OCI-LY7 (cell line): ENCODE data around the gene CREB3L1. TPM values are rescaled to one million over a fixed set of nuclear protein-coding genes. Genes with fewer than 3 reads are reported as not detected.

Experiments
- BruUV-seq: library from RNA; stranded (reverse); fragments of 400-500 nt; replicated peaks from 2 replicates; lab custom pipeline; 2021; lab: Mats Ljungman, UMichigan
- CTCF ChIA-PET: fragments of 300-600 bp; sonication (Branson Sonifier 250); formaldehyde crosslinking; loops from one replicate; lab custom pipeline; 2022; ENCODE audit warnings: antibody characterized with exemption; ENCODE audit not compliant: unreplicated experiment; lab: Charles Lee
- POLR2A ChIA-PET: fragments of 300-600 bp; sonication (Branson Sonifier 250); formaldehyde crosslinking; loops from one replicate; lab custom pipeline; 2022; ENCODE audit warnings: antibody characterized with exemption; lab: Charles Lee
- DNase-seq: peaks from one replicate; pipeline ENCODE4 v3.0.0-alpha.2; 2015; ENCODE audit warnings: low spot score
- H2AFZ ChIP-seq: fragments of 200-600 bp; sonication (generic), shearing (Covaris generic); 2 replicates; pipeline ENCODE4 v1.6.1; 2014; ENCODE audit warnings: mild to moderate bottlenecking, antibody characterized with exemption, low read length, moderate library complexity
- H3K27ac ChIP-seq: fragments of 200-600 bp; sonication (generic); 2 replicates; pipeline ENCODE4 v1.5.1; 2014; ENCODE audit warnings: mixed run types, low read depth, mild to moderate bottlenecking, moderate library complexity, low read length, inconsistent platforms; ENCODE audit not compliant: poor library complexity, severe bottlenecking
- H3K36me3 ChIP-seq: fragments of 200-600 bp; sonication (generic); 2 replicates; pipeline ENCODE4 v1.6.1; 2014; ENCODE audit warnings: mild to moderate bottlenecking, antibody characterized with exemption, low read length, moderate library complexity, mixed read lengths; ENCODE audit not compliant: insufficient read depth
- H3K4me1 ChIP-seq: fragments of 200-600 bp; sonication (generic); 2 replicates; pipeline ENCODE4 v1.5.1; 2014; ENCODE audit warnings: mild to moderate bottlenecking, low read length; ENCODE audit not compliant: insufficient read depth, poor library complexity, severe bottlenecking
- H3K4me2 ChIP-seq: fragments of 200-600 bp; sonication (generic); 2 replicates; pipeline ENCODE4 v1.6.1; 2014; ENCODE audit warnings: mild to moderate bottlenecking, low read length
- H3K4me3 ChIP-seq: fragments of 200-600 bp; sonication (generic); 2 replicates; pipeline ENCODE4 v1.5.1; 2014; ENCODE audit warnings: mild to moderate bottlenecking, low read depth, low read length; ENCODE audit not compliant: poor library complexity, severe bottlenecking
- H3K79me2 ChIP-seq: fragments of 200-600 bp; sonication (generic); 2 replicates; pipeline ENCODE4 v1.6.1; 2016; ENCODE audit warnings: low read depth, mild to moderate bottlenecking, low read length, moderate library complexity, mixed read lengths; ENCODE audit not compliant: insufficient read depth
- H3K9me2 ChIP-seq: fragments of 200-600 bp; sonication (generic); 2 replicates; pipeline ENCODE4 v1.6.1; 2016; ENCODE audit warnings: mild to moderate bottlenecking, low read length, mixed read lengths; ENCODE audit not compliant: insufficient read depth
- H3K9me3 ChIP-seq: fragments of 200-600 bp; sonication (generic); 2 replicates; pipeline ENCODE4 v1.6.1; 2014; ENCODE audit warnings: mild to moderate bottlenecking, mixed run types, low read length, mixed read lengths
- H4K20me1 ChIP-seq: fragments of 200-600 bp; sonication (generic); 2 replicates; pipeline ENCODE4 v1.6.1; 2014; ENCODE audit warnings: mild to moderate bottlenecking, antibody characterized with exemption, low read length, moderate library complexity, mixed read lengths; ENCODE audit not compliant: insufficient read depth
- CTCF ChIP-seq: fragments of 200-600 bp; sonication (generic); conservative IDR thresholded peaks from 2 replicates; pipeline ENCODE4 v1.5.1; 2014; ENCODE audit warnings: mild to moderate bottlenecking, antibody characterized with exemption, low read length, moderate library complexity, mixed read lengths
- EZH2phosphoT487 ChIP-seq: fragments of 200-600 bp; sonication (generic); IDR thresholded peaks from 2 replicates; pipeline ENCODE4 v1.6.1; 2018; ENCODE audit warnings: low read depth, borderline replicate concordance, mild to moderate bottlenecking, mixed run types, antibody characterized with exemption, low read length, moderate library complexity, mixed read lengths
- intact Hi-C: fragments of 100-400 bp; cut with micrococcal nuclease; formaldehyde crosslinking; loops from one replicate; pipeline ENCODE4 v1.10.0; 2022; ENCODE audit not compliant: unreplicated experiment
- total RNA-seq, 2 experiments: library from RNA; depleted of rRNA in 1 of 2; stranded (reverse); fragments of >200 nt in 1 of 2; shearing (Covaris generic) in 1 of 2; gene quantifications; 2 replicates each; pipeline ENCODE4 v1.2.3, GENCODE V29; 2014 to 2022

The CREB3L1 gene
- total RNA-seq, 2 experiments from 2014 or later: 0.17 TPM; not detected in 1

GRCh38 chr11:46338988-46339666, 61.7 kb downstream of the CREB3L1 start:
- TF ChIP-seq CTCF: no peak
- no peak for TF ChIP-seq EZH2phosphoT487
- H2AFZ ChIP-seq: no peak overlapping the region
- no peak for DNase-seq
- H3K27ac ChIP-seq: no peak overlapping the region
- H3K36me3 ChIP-seq: no peaks in the 10 kb centered on the region
- POLR2A ChIA-PET: interaction anchor here (0.6 to 1.5 kb wide), 2 partner anchors 20 to 103 kb away, joined by 4 to 6 read pairs; no protein-coding TSS in a partner anchor
- CTCF ChIA-PET: no interaction called here
- BruUV-seq: no TSS peak
- no peaks in the 10 kb centered on the region for H3K79me2 ChIP-seq
- H3K4me2 ChIP-seq: no peak overlapping the region
- no peaks in the 10 kb centered on the region for H3K9me2 ChIP-seq
- H4K20me1 ChIP-seq: no peaks in the 10 kb centered on the region
- H3K4me3 ChIP-seq: no peak overlapping the region
- H3K4me1 ChIP-seq: peaks cover 8% of the 10 kb centered on the region
- intact Hi-C loops: no loop called here
- H3K9me3 ChIP-seq: no peaks in the 10 kb centered on the region

GRCh38 chr11:46339816-46340215, 62.4 kb downstream of the CREB3L1 start:
- TF ChIP-seq CTCF: no peak
- TF ChIP-seq EZH2phosphoT487: no peak
- Histone ChIP-seq H4K20me1 (no peaks in the 10 kb centered on the region), H3K4me2 (no peak overlapping the region), H3K4me1 (peaks cover 8% of the 10 kb centered on the region), H3K4me3 (no peak overlapping the region), H3K9me2 (no peaks in the 10 kb centered on the region), H3K27ac (no peak overlapping the region), H3K36me3 (no peaks in the 10 kb centered on the region), H2AFZ (no peak overlapping the region), H3K9me3 (no peaks in the 10 kb centered on the region), H3K79me2 (no peaks in the 10 kb centered on the region)
- no peak for DNase-seq
- intact Hi-C loops: no loop called here
- ChIA-PET CTCF (no interaction called here), POLR2A (interaction anchor here (1.5 kb wide), 1 partner anchor 21 kb away, joined by 6 read pairs; no protein-coding TSS in a partner anchor)
- no TSS peak for BruUV-seq

GRCh38 chr11:46341454-46341853, 64.0 kb downstream of the CREB3L1 start:
- H3K79me2 ChIP-seq: no peaks in the 10 kb centered on the region
- ChIA-PET POLR2A (interaction anchor here (1.8 kb wide), 1 partner anchor 23 kb away, joined by 5 read pairs; no protein-coding TSS in a partner anchor), CTCF (no interaction called here)
- no peaks in the 10 kb centered on the region for H3K9me2 ChIP-seq
- no peaks in the 10 kb centered on the region for H3K36me3 ChIP-seq
- no peak overlapping the region for H3K27ac ChIP-seq
- no peak overlapping the region for H3K4me2 ChIP-seq
- no peak overlapping the region for H3K4me3 ChIP-seq
- no peaks in the 10 kb centered on the region for H4K20me1 ChIP-seq
- BruUV-seq: no TSS peak
- H3K4me1 ChIP-seq: peaks cover 22% of the 10 kb centered on the region
- intact Hi-C loops: no loop called here
- DNase-seq: no peak
- no peaks in the 10 kb centered on the region for H3K9me3 ChIP-seq
- TF ChIP-seq EZH2phosphoT487 (no peak), CTCF (no peak)
- H2AFZ ChIP-seq: no peak overlapping the region
